Keratinocyte (primary cell): ENCODE data around the gene LDLR. TPM values are rescaled to one million over a fixed set of nuclear protein-coding genes. Genes with fewer than 3 reads are reported as not detected.
"Not testable (repeated sequence)": the region's sequence is repeated elsewhere in the genome, so short reads cannot be mapped to it uniquely, and the experiment has no call there.

Experiments
- DNase-seq: peaks from one replicate; pipeline ENCODE4 v3.0.0-alpha.2; 2011; ENCODE audit warnings: low read depth, missing footprints, low spot score
- FAIRE-seq: peaks from 2 replicates; lab custom pipeline; 2011; peaks lifted over from hg19 to GRCh38; lab: Jason Lieb, UNC
- H2AFZ ChIP-seq: 2 replicates; pipeline ENCODE4 v1.6.0; 2012; ENCODE audit warnings: low read length, control low read depth, inconsistent platforms; ENCODE audit not compliant: control insufficient read depth
- H3K27ac ChIP-seq: 2 replicates; pipeline ENCODE4 v1.5.1; 2011; ENCODE audit warnings: low read length; ENCODE audit not compliant: control insufficient read depth, insufficient read depth
- H3K27me3 ChIP-seq: 3 replicates; pipeline ENCODE4 v1.6.0; 2011; ENCODE audit warnings: low read length; ENCODE audit not compliant: control insufficient read depth, insufficient read depth; ENCODE audit errors: extremely low read depth
- H3K36me3 ChIP-seq, 2 experiments: 2 replicates in 1 of 2; 3 replicates in 1 of 2; pipeline ENCODE4 v1.5.1; 2011; ENCODE audit warnings: low read length in 2 of 2, mild to moderate bottlenecking in 1 of 2; ENCODE audit not compliant: control insufficient read depth in 2 of 2, insufficient read depth in 2 of 2; ENCODE audit errors: extremely low read depth in 1 of 2
- H3K4me1 ChIP-seq: 3 replicates; pipeline ENCODE4 v1.5.1; 2011; ENCODE audit warnings: low read length; ENCODE audit not compliant: control insufficient read depth, insufficient read depth; ENCODE audit errors: extremely low read depth
- H3K4me2 ChIP-seq: 3 replicates; pipeline ENCODE4 v1.6.0; 2011; ENCODE audit warnings: low read depth, low read length; ENCODE audit not compliant: control insufficient read depth, insufficient read depth; ENCODE audit errors: extremely low read depth
- H3K4me3 ChIP-seq, 3 experiments: fragments of 200-600 bp in 1 of 3; sonication (generic) in 1 of 3; 2 replicates in 2 of 3; 3 replicates in 1 of 3; pipeline ENCODE4 v1.5.1; 2011 to 2016; ENCODE audit warnings: low read length in 3 of 3, mild to moderate bottlenecking in 3 of 3, control low read depth in 2 of 3, inconsistent platforms in 1 of 3, low read depth in 1 of 3, mixed read lengths in 1 of 3, mixed run types in 1 of 3, moderate library complexity in 1 of 3; ENCODE audit not compliant: control insufficient read depth in 2 of 3, insufficient read depth in 2 of 3; ENCODE audit errors: extremely low read depth in 1 of 3
- H3K79me2 ChIP-seq: 2 replicates; pipeline ENCODE4 v1.6.0; 2012; ENCODE audit warnings: low read length; ENCODE audit not compliant: control insufficient read depth, insufficient read depth
- H3K9ac ChIP-seq: 3 replicates; pipeline ENCODE4 v1.6.0; 2011; ENCODE audit warnings: low read length; ENCODE audit not compliant: control insufficient read depth, insufficient read depth; ENCODE audit errors: extremely low read depth
- H3K9me1 ChIP-seq: 3 replicates; pipeline ENCODE4 v1.6.0; 2011; ENCODE audit warnings: low read length; ENCODE audit not compliant: control insufficient read depth, insufficient read depth; ENCODE audit errors: extremely low read depth
- H3K9me3 ChIP-seq: 2 replicates; pipeline ENCODE4 v1.5.1; 2012; ENCODE audit warnings: low read depth, low read length; ENCODE audit not compliant: control insufficient read depth
- H4K20me1 ChIP-seq: 3 replicates; pipeline ENCODE4 v1.6.0; 2011; ENCODE audit warnings: low read length; ENCODE audit not compliant: control insufficient read depth, insufficient read depth; ENCODE audit errors: extremely low read depth
- CTCF ChIP-seq, 3 experiments: IDR thresholded peaks in 1 of 3; conservative IDR thresholded peaks in 1 of 3; optimal IDR thresholded peaks in 1 of 3; 2 replicates in 2 of 3; 3 replicates in 1 of 3; pipeline versions ENCODE3 to v1.5.1; 2011; ENCODE audit warnings: low read length in 3 of 3, mild to moderate bottlenecking in 3 of 3, moderate library complexity in 2 of 3, control low read depth in 1 of 3, inconsistent platforms in 1 of 3; ENCODE audit not compliant: insufficient read depth in 2 of 3; ENCODE audit errors: extremely low read depth in 1 of 3
- EZH2 ChIP-seq: IDR thresholded peaks from one replicate; pipeline ENCODE4 v1.6.1; 2012; ENCODE audit warnings: inconsistent platforms, mild to moderate bottlenecking, low read length, moderate library complexity
- dilution Hi-C: fragments of 300-500 bp; cut with MboI; formaldehyde crosslinking; loops from one replicate; pipeline ENCODE4 v1.7.0; 2020; ENCODE audit warnings: low sequenced_read_pairs; ENCODE audit not compliant: extremely low pct_ligation_motif_present
- polyA plus RNA-seq, 5 experiments: library from polyadenylated mRNA; depleted of rRNA in 3 of 5; stranded (reverse) in 3 of 5; stranded (forward) in 1 of 5; unstranded in 1 of 5; fragments of >200 nt; gene quantifications; 1 replicate in 1 of 5; 2 replicates in 3 of 5; 3 replicates in 1 of 5; pipeline versions ENCODE4 v1.2.1 to v1.2.3, GENCODE V29; 2011 to 2012; ENCODE audit warnings: missing spikeins in 2 of 5, low read depth in 1 of 5, low replicate concordance in 1 of 5

Gene LDLR
- polyA plus RNA-seq, 1 donor (not counting 4 experiments of a cell fraction or from before 2014, with no cell fraction given): 241 TPM

DNA sequence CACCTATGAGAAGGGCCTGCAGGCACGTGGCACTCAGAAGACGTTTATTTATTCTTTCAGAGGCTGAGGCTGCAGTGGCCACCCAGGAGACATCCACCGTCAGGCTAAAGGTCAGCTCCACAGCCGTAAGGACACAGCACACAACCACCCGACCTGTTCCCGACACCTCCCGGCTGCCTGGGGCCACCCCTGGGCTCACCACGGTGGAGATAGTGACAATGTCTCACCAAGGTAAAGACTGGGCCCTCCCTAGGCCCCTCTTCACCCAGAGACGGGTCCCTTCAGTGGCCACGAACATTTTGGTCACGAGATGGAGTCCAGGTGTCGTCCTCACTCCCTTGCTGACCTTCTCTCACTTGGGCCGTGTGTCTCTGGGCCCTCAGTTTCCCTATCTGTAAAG lies 33.9 kb downstream of the LDLR start:
- Histone ChIP-seq H3K9me3 (no peaks in the 10 kb centered on the region), H3K79me2 (peaks cover 24% of the 10 kb centered on the region), H3K4me1 (no peaks in the 10 kb centered on the region), H3K27ac (no peak overlapping the region), H3K4me2 (no peak overlapping the region), H3K36me3 (peaks cover 42 to 54% of the 10 kb centered on the region in 2 experiments), H3K9ac (no peak overlapping the region), H2AFZ (no peak overlapping the region), H4K20me1 (peaks cover 54% of the 10 kb centered on the region), H3K4me3 (no peak overlapping the region), H3K9me1 (peaks cover 4% of the 10 kb centered on the region), H3K27me3 (no peaks in the 10 kb centered on the region)
- DNase-seq (no peak), FAIRE-seq (no peak)
- TF ChIP-seq EZH2: no peak
- TF ChIP-seq CTCF (optimal IDR thresholded peaks at IDR 0.05 in 1 of 3, IDR thresholded peaks at IDR 0.05 in 1 of 3, conservative IDR thresholded peaks at IDR 0.05 in 1 of 3; ENCODE audit: extremely low read depth in 1 of 3, insufficient read depth in 2 of 3, low read length in 3 of 3): no peak
- dilution Hi-C loops: no loop called here

GRCh38 chr19:11124157-11124556 lies 34.9 kb downstream of the LDLR start:
- H3K9me3 ChIP-seq, H3K4me3 ChIP-seq, DNase-seq, H3K9me1 ChIP-seq, H3K27me3 ChIP-seq, H3K4me1 ChIP-seq, H3K27ac ChIP-seq, H3K4me2 ChIP-seq, dilution Hi-C loops, H2AFZ ChIP-seq, H3K9ac ChIP-seq, FAIRE-seq: not testable (repeated sequence)
- Histone ChIP-seq H4K20me1 (peaks cover 54% of the 10 kb centered on the region), H3K79me2 (peaks cover 20% of the 10 kb centered on the region), H3K36me3 (peaks cover 41 to 58% of the 10 kb centered on the region in 2 experiments)
